K562 (cell line): ENCODE data around the gene BOLA3.
"Not testable (repeated sequence)": the region's sequence is repeated elsewhere in the genome, so short reads cannot be mapped to it uniquely, and the experiment has no call there.

Source experiments
- BHLHE40 ChIP-seq: IDR thresholded peaks from 2 replicates; pipeline ENCODE4 v1.6.1; 2011; ENCODE audit warnings: low read length, improper control_type of control experiment
- CBX8 ChIP-seq: fragments of 200-600 bp; sonication (generic); IDR thresholded peaks from 2 replicates; pipeline ENCODE4 v1.6.1; 2012; ENCODE audit warnings: borderline replicate concordance, mixed run types, low read depth, mild to moderate bottlenecking, moderate library complexity, mixed read lengths, low read length, control low read depth, inconsistent platforms; ENCODE audit not compliant: poor library complexity, severe bottlenecking; ENCODE audit errors: extremely low read depth
- CTCF ChIP-seq, 3 experiments: IDR thresholded peaks in 2 of 3; conservative IDR thresholded peaks in 1 of 3; 2 replicates each; pipeline ENCODE4 v1.5.1; 2011 to 2012; ENCODE audit warnings: low read length in 3 of 3, mild to moderate bottlenecking in 3 of 3, control low read depth in 2 of 3, improper control_type of control experiment in 1 of 3, inconsistent platforms in 1 of 3, low read depth in 1 of 3, mixed read lengths in 1 of 3, moderate library complexity in 1 of 3; ENCODE audit not compliant: insufficient read depth in 2 of 3
- GABPA ChIP-seq: fragments of 200-800 bp; sonication (Bioruptor generic); conservative IDR thresholded peaks from 2 replicates; pipeline ENCODE4 v1.6.1; 2016; ENCODE audit warnings: low read depth, missing genetic modification characterization, missing compliant biosample characterization
- ILF3 ChIP-seq: fragments of 450-650 bp; IDR thresholded peaks from 2 replicates; pipeline ENCODE4 v1.6.1; 2018; ENCODE audit warnings: antibody characterized with exemption, mild to moderate bottlenecking, moderate library complexity, borderline replicate concordance
- KAT7 ChIP-seq: sonication (generic); formaldehyde crosslinking; IDR thresholded peaks from 2 replicates; pipeline ENCODE4 v1.8.0; 2022; ENCODE audit warnings: missing genetic modification reagents, mild to moderate bottlenecking, borderline replicate concordance
- KLF16 ChIP-seq: IDR thresholded peaks from 2 replicates; pipeline ENCODE4 v1.6.1; 2016; ENCODE audit warnings: antibody characterized with exemption
- MXI1 ChIP-seq: IDR thresholded peaks from 2 replicates; pipeline ENCODE4 v1.6.1; 2011; ENCODE audit warnings: low read depth, mild to moderate bottlenecking, improper control_type of control experiment, low read length
- NRF1 ChIP-seq, 2 experiments: fragments of 450-650 bp; IDR thresholded peaks in 1 of 2; conservative IDR thresholded peaks in 1 of 2; 2 replicates each; pipeline ENCODE4 v1.6.1; 2014; ENCODE audit warnings: mild to moderate bottlenecking in 2 of 2
- RAD21 ChIP-seq, 2 experiments: fragments of 250-450 bp in 1 of 2; fragments of 450-650 bp in 1 of 2; sonication (Bioruptor Pico) in 1 of 2; formaldehyde crosslinking in 1 of 2; IDR thresholded peaks in 1 of 2; conservative IDR thresholded peaks in 1 of 2; 2 replicates each; pipeline versions ENCODE4 v1.4.0 to v1.8.0; 2020 to 2022; ENCODE audit warnings: mild to moderate bottlenecking in 2 of 2, moderate library complexity in 1 of 2
- RBM14 ChIP-seq: fragments of 200-400 bp; formaldehyde crosslinking; IDR thresholded peaks from 2 replicates; pipeline ENCODE4 v1.6.1; 2018; ENCODE audit warnings: low read depth, mild to moderate bottlenecking, low read length, moderate library complexity, borderline replicate concordance; ENCODE audit not compliant: insufficient read depth
- ZFP1 ChIP-seq: fragments of 450-650 bp; formaldehyde crosslinking; IDR thresholded peaks from 2 replicates; pipeline ENCODE4 v1.4.0; 2020; ENCODE audit warnings: mild to moderate bottlenecking, mixed read lengths
- TF ChIP-seq, protein P1 (sequence below), 2 experiments: fragments of 450-650 bp in 1 of 2; sonication (generic) in 1 of 2; formaldehyde crosslinking in 1 of 2; IDR thresholded peaks in 1 of 2; conservative IDR thresholded peaks in 1 of 2; 2 replicates each; pipeline versions ENCODE4 v1.6.1 to v1.8.1; 2016 to 2023; ENCODE audit warnings: mild to moderate bottlenecking in 2 of 2, moderate library complexity in 2 of 2, inconsistent platforms in 1 of 2, missing genetic modification reagents in 1 of 2

- TF ChIP-seq, protein P1, sequence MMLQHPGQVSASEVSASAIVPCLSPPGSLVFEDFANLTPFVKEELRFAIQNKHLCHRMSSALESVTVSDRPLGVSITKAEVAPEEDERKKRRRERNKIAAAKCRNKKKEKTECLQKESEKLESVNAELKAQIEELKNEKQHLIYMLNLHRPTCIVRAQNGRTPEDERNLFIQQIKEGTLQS (IDR thresholded peaks at IDR 0.05): not testable (repeated sequence)
- TF ChIP-seq, protein P1 (CRISPR knock-in tag; conservative IDR thresholded peaks at IDR 0.05): not testable (repeated sequence)
- not testable (repeated sequence) for TF ChIP-seq ZFP1 (CRISPR knock-in tag); CTCF (IDR thresholded peaks at IDR 0.05 in 2 of 3, conservative IDR thresholded peaks at IDR 0.05 in 1 of 3; ENCODE audit: insufficient read depth in 2 of 3, low read depth in 1 of 3, low read length in 3 of 3); NRF1 (conservative IDR thresholded peaks at IDR 0.05 in 1 of 2, IDR thresholded peaks at IDR 0.05 in 1 of 2); KLF16; BHLHE40; GABPA; CBX8; MXI1; RBM14; RAD21 (CRISPR knock-in tag; conservative IDR thresholded peaks at IDR 0.05 in 1 of 2, IDR thresholded peaks at IDR 0.05 in 1 of 2); ILF3; KAT7 (CRISPR knock-in tag)
These were observed 59.0 kb downstream of the BOLA3 start for GRCh38 chr2:74088676-74089075.
